Subcutaneous adipose tissue (tissue), 4 donors: Measurements from ENCODE around the gene ANXA3. TPM values are rescaled to one million over a fixed set of nuclear protein-coding genes. Genes with fewer than 3 reads are reported as not detected.

Experiments
- CTCF ChIP-seq: fragments of 450-650 bp; IDR thresholded peaks from one replicate; pipeline ENCODE4 v1.5.1; 2016; ENCODE audit warnings: low read depth, mild to moderate bottlenecking, control low read depth, antibody characterized with exemption, moderate library complexity
- total RNA-seq, 4 donors: library from RNA; depleted of rRNA; stranded (reverse); fragments of >200 nt; gene quantifications; one replicate each; pipeline ENCODE4 v1.1.0, GENCODE V29; 2016

ANXA3 gene
- total RNA-seq, 4 donors from 2014 or later = 11.4 to 143 (median 66.1) TPM

GRCh38 chr4:78613522-78614321, 62.2 kb downstream of the ANXA3 start:
- no peak for TF ChIP-seq CTCF

GRCh38 chr4:78616046-78616498, 64.5 kb downstream of the ANXA3 start:
- no peak for TF ChIP-seq CTCF

- TF ChIP-seq CTCF = no peak
Measured at GRCh38 chr4:78618436-78618835, 66.9 kb downstream of the ANXA3 start.

GRCh38 chr4:78621395-78621794, 69.8 kb downstream of the ANXA3 start:
- TF ChIP-seq CTCF = no peak

- no peak for TF ChIP-seq CTCF
Measured at GRCh38 chr4:78622253-78622979, 70.8 kb downstream of the ANXA3 start.

GRCh38 chr4:78624048-78624447, 72.5 kb downstream of the ANXA3 start:
- TF ChIP-seq CTCF = no peak

GRCh38 chr4:78625073-78625472, 73.5 kb downstream of the ANXA3 start:
- no peak for TF ChIP-seq CTCF
